Kidney (tissue), 14 donors: ENCODE measurements around the gene ZNF814. TPM values are rescaled to one million over a fixed set of nuclear protein-coding genes. Genes with fewer than 3 reads are reported as not detected.
A peak's percentile ranks its signal among the peaks of the same experiment; 100 is the strongest.
"Not testable (repeated sequence)": the region's sequence is repeated elsewhere in the genome, so short reads cannot be mapped to it uniquely, and the experiment has no call there.

Experiments
- DNase-seq, 5 donors: peaks; one replicate each; pipeline ENCODE4 v3.0.0-alpha.2; 2013 to 2020
- FAIRE-seq: peaks from 2 replicates; lab custom pipeline; 2012; peaks lifted over from hg19 to GRCh38; lab: Jason Lieb, UNC
- H3K27ac ChIP-seq, 2 donors: one replicate each; pipeline ENCODE4 v1.7.0; 2013; ENCODE audit warnings: low read depth in 2 of 2, low read length in 2 of 2, inconsistent platforms in 1 of 2
- H3K27me3 ChIP-seq: one replicate; pipeline ENCODE4 v1.7.1; 2013; ENCODE audit warnings: low read length, inconsistent platforms; ENCODE audit not compliant: control insufficient read depth, insufficient read depth
- H3K36me3 ChIP-seq, 3 donors: one replicate each; pipeline versions ENCODE4 v1.7.0 to v1.7.1; 2013; ENCODE audit warnings: low read length in 3 of 3, control low read depth in 1 of 3, inconsistent platforms in 1 of 3; ENCODE audit not compliant: insufficient read depth in 3 of 3, control insufficient read depth in 2 of 3
- H3K4me1 ChIP-seq, 3 donors: one replicate each; pipeline versions ENCODE4 v1.7.0 to v1.7.1; 2013; ENCODE audit warnings: low read length in 3 of 3, inconsistent platforms in 1 of 3, low read depth in 1 of 3; ENCODE audit not compliant: control insufficient read depth in 2 of 3, insufficient read depth in 2 of 3
- H3K4me3 ChIP-seq, 3 donors: one replicate each; pipeline versions ENCODE4 v1.7.0 to v1.8.1; 2013; ENCODE audit warnings: low read length in 3 of 3, control low read depth in 1 of 3, inconsistent platforms in 1 of 3
- H3K9ac ChIP-seq, 3 donors: one replicate each; pipeline versions ENCODE4 v1.7.0 to v1.7.1; 2013; ENCODE audit warnings: low read length in 3 of 3, control low read depth in 1 of 3, inconsistent platforms in 1 of 3
- H3K9me3 ChIP-seq, 3 donors: one replicate each; pipeline versions ENCODE4 v1.7.0 to v1.7.1; 2013; ENCODE audit warnings: low read length in 3 of 3, control low read depth in 1 of 3, inconsistent platforms in 1 of 3; ENCODE audit not compliant: control insufficient read depth in 2 of 3, insufficient read depth in 1 of 3
- intact Hi-C: fragments of 100-400 bp; cut with DNase I; formaldehyde crosslinking; loops from one replicate; pipeline ENCODE4 v1.11.1; 2022
- polyA plus RNA-seq: library from polyadenylated mRNA; stranded (reverse); fragments of 350-450 nt; fragmentation: Illumina TruSeq; extraction: RNeasy Lipid Tissue Mini Kit (QIAGEN cat#74804); gene quantifications from one replicate; pipeline ENCODE4 v1.2.3, GENCODE V29; 2014; ENCODE audit warnings: low read depth, low replicate concordance; ENCODE audit not compliant: insufficient read depth
- total RNA-seq: library from RNA; stranded (reverse); fragmentation: NEBNext Ultra II Directional; extraction: Animal tissue kit (Norgen Biotek cat#: 25700); gene quantifications from one replicate; pipeline ENCODE4 v1.2.1, GENCODE V29; 2021
- TF ChIP-seq, protein P1 (sequence below): IDR thresholded peaks from 3 replicates; pipeline ENCODE4 v1.5.1; 2012; ENCODE audit warnings: mild to moderate bottlenecking, moderate library complexity, borderline replicate concordance; ENCODE audit not compliant: insufficient read depth; ENCODE audit errors: extremely low read depth
- donor health status: control.
- donor health status: control.
- donor health status: control.
- donor health status: control.
- donor health status: control.
- donor health status: DM: yes; HTN: yes; CAD: no.
- donor health status: Normal renal cell carcinoma (clear cell type).

ZNF814 gene
- total and polyA plus RNA-seq, 2 donors from 2014 or later: 26.7 to 27.7 TPM

DNA sequence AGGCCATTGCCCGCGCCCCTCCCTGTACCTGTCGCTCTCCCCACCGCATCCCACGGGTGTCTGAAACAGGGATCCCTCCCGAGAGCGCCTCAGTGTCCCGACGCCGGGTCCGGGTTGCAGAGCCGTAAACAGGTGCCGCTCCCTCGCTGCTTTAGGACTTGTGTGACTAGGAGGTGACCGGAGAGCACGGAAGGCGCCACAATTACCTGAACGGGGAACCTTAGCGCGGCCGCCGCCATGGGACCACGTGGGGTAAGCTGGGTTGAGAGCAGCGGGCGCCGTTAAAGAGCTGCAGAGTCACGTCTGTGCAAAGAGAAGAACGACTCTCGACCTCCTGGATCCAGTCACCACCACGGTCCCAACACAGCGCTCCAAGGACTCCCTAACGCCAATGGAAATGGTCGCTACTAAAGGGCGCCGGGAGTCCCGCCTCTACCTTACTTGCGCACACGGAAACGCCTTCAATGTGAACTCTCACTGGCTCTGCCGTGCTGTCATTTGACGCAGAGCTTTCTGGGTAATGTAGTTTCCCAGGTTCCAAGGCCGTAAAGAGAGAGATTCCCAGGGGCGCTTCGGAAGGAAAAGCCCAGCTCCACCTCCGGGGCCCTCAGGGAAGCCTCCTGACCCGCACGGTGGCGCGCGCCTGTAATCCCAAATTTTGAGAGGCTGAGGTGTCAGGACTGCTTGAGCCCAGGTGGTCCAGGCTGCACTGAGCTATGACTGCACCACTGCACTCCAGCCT lies 74.2 kb downstream of the ZNF814 start, which contains the start of gene ZNF552:
Gene ZNF552, minus strand, starts transcription at position 409 of the 742 bp plus-strand sequence. Its CDS starts 170 bp downstream, at position 239.
- intact Hi-C loops: no loop called here
- Histone ChIP-seq H3K36me3 (peaks cover 0 to 6% (median 2%) of the 10 kb centered on the region in 3 donors), H3K4me1 (peaks cover 0 to 14% (median 9%) of the 10 kb centered on the region in 3 donors), H3K9ac (peak within 1 kb of the TSS; percentile 57 to 96 (median 90)), H3K4me3 (peak within 1 kb of the TSS; percentile 75 to 98 (median 94)), H3K9me3 (no peaks in the 10 kb centered on the region), H3K27ac (peak within 1 kb of the TSS; percentile 83 to 87), H3K27me3 (no peaks in the 10 kb centered on the region)
- TF ChIP-seq, protein P1, sequence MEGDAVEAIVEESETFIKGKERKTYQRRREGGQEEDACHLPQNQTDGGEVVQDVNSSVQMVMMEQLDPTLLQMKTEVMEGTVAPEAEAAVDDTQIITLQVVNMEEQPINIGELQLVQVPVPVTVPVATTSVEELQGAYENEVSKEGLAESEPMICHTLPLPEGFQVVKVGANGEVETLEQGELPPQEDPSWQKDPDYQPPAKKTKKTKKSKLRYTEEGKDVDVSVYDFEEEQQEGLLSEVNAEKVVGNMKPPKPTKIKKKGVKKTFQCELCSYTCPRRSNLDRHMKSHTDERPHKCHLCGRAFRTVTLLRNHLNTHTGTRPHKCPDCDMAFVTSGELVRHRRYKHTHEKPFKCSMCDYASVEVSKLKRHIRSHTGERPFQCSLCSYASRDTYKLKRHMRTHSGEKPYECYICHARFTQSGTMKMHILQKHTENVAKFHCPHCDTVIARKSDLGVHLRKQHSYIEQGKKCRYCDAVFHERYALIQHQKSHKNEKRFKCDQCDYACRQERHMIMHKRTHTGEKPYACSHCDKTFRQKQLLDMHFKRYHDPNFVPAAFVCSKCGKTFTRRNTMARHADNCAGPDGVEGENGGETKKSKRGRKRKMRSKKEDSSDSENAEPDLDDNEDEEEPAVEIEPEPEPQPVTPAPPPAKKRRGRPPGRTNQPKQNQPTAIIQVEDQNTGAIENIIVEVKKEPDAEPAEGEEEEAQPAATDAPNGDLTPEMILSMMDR: no peak
- DNase-seq (peak; percentile 90 to 98 (median 95)), FAIRE-seq (no peak)

DNA sequence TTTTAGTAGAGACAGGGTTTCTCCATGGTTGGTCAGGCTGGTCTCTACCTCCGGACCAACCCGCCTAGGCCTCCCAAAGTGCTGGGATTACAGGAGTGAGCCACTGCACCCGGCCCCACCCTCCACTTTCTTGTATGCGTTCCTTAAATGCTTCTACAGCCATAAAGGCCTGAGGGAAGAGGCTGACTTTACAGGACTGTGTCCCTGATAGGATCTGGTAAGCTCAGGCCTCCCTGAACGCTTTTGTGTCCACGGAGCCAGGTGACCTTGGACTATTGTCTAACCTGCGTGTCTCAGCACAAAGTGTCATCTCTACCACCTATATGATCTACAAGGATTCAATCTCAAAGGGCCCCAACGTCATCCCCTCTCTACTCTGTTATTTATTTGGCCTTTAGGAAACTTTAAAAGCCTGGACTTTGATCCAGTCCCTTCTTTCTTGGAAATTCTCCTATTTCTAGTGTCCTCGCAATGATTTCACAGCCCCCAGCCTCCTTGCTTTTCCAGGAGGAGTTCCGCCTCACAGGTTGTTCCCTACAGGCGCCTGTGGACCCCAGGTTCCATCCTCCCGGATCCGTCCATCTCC lies 74.8 kb downstream of the ZNF814 start:
- FAIRE-seq (no peak), DNase-seq (peak in 2 of 5 donors; percentile 22 to 32)
- TF ChIP-seq, protein P1: no peak
- Histone ChIP-seq H3K4me3 (peak overlapping the region; percentile 75 to 98 (median 94)), H3K9me3 (no peaks in the 10 kb centered on the region), H3K4me1 (peaks cover 0 to 16% (median 11%) of the 10 kb centered on the region in 3 donors), H3K36me3 (peaks cover 4 to 13% (median 6%) of the 10 kb centered on the region in 3 donors), H3K27me3 (no peaks in the 10 kb centered on the region), H3K27ac (peak overlapping the region; percentile 83 to 87), H3K9ac (peak overlapping the region; percentile 57 to 96 (median 90))
- intact Hi-C loops: no loop called here

DNA sequence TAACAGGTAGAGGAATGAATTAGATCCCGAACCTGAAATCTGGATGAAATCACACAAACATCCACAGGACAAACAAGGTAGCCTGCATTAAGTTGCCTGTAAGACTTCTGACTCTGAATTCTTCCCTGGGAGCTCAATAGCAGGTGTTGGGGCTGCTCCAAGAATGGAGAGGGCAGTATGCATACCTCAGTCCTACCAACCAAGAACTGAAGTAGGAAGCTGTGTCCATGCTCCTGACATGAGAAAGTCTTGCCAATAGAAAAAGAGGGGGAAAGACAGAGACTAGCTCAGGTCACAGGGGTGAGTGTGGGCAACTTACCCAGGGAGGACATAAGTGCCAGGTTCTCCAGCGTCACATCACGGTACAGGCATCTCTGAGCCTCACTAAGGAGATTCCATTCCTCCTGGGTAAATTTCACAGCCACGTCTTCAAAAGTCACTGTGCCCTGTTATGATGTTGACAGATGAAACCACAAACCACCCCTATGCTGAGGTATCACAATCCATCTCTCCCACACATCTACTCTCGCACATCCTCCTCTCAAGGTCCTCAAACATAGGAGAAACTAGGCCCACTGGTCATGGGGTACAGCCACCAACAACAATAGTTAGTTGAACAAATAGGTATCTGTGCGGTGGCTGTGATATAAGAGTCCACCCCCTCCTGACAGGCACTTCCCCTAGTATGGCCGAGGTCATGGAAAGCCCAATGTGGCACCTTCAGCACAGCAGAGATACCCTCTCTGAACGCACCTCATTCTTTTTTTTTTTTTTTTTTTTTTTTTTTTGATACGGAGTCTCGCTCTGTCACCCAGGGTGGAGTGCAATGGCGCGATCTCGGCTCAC lies 75.6 kb downstream of the ZNF814 start:
- Histone ChIP-seq H3K4me1 (peaks cover 0 to 16% (median 11%) of the 10 kb centered on the region in 3 donors), H3K36me3 (peaks cover 4 to 18% (median 10%) of the 10 kb centered on the region in 3 donors), H3K27ac (peak overlapping the region; percentile 83 to 87), H3K4me3 (peak overlapping the region in 2 of 3 donors; percentile 75 to 98)
- DNase-seq, FAIRE-seq, H3K9me3 ChIP-seq, H3K9ac ChIP-seq, H3K27me3 ChIP-seq, intact Hi-C loops: not testable (repeated sequence)
